ENCODE measurements around the gene BRD3.

BRD3 gene

GRCh38 chr9:134059188-134059641 lies 8.6 kb downstream of the BRD3 start:
- Histone ChIP-seq H3K9ac (ENCODE audit: low read length) (no peak overlapping the region), H3K79me2 (ENCODE audit: insufficient read depth, low read length) (no peaks in the 10 kb centered on the region), H3K9me3 (ENCODE audit: insufficient read depth, low read length) (no peaks in the 10 kb centered on the region), H3K27me3 (ENCODE audit: low read length) (no peaks in the 10 kb centered on the region), H3K4me2 (ENCODE audit: low read depth, low read length, poor library complexity, severe bottlenecking) (no peak overlapping the region), H4K20me1 (ENCODE audit: low read depth, low read length) (peaks cover 6% of the 10 kb centered on the region), H3K9me2 (replicated peaks; ENCODE audit: insufficient read depth, low read length) (no peaks in the 10 kb centered on the region), H2AFZ (ENCODE audit: low read depth, low read length, severe bottlenecking) (no peak overlapping the region), H3K36me3 (ENCODE audit: low read length) (no peaks in the 10 kb centered on the region), H3F3A (ENCODE audit: insufficient read depth) (no peaks in the 10 kb centered on the region), H3K4me3 (ENCODE audit: insufficient read depth, low read length, poor library complexity, severe bottlenecking) (no peak overlapping the region), H3K27ac (ENCODE audit: low read depth, low read length) (no peak overlapping the region)
- TF ChIP-seq EZH2phosphoT487 (conservative IDR thresholded peaks at IDR 0.05; ENCODE audit: low read length): no peak
- no peak for TF ChIP-seq CTCF (IDR thresholded peaks at IDR 0.05; ENCODE audit: insufficient read depth, low read length, poor library complexity, severe bottlenecking)

DNA sequence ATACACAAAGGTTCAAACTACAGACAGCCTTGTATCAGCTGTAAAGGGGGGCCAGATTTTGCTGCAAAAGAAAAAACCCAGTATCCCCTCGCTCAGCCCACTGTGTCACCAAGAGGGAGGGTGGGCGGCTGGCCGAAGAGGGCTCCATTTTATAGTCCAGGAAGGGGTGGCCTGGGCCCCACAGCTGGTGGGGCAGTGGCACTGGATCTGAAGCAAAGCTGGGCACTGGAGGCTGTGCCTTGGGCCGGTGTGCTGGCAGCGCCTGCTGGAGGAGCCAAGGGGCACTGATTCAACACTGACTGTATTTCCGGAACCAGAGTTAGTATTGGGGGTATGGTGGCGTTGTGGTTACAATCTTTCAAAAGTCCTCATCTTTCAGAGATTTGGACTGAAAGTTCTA lies 9.1 kb downstream of the BRD3 start:
- peaks cover 6% of the 10 kb centered on the region for H4K20me1 ChIP-seq (ENCODE audit: low read depth, low read length)
- H3K27ac ChIP-seq (ENCODE audit: low read depth, low read length): no peak overlapping the region
- H3K36me3 ChIP-seq (ENCODE audit: low read length): no peaks in the 10 kb centered on the region

DNA sequence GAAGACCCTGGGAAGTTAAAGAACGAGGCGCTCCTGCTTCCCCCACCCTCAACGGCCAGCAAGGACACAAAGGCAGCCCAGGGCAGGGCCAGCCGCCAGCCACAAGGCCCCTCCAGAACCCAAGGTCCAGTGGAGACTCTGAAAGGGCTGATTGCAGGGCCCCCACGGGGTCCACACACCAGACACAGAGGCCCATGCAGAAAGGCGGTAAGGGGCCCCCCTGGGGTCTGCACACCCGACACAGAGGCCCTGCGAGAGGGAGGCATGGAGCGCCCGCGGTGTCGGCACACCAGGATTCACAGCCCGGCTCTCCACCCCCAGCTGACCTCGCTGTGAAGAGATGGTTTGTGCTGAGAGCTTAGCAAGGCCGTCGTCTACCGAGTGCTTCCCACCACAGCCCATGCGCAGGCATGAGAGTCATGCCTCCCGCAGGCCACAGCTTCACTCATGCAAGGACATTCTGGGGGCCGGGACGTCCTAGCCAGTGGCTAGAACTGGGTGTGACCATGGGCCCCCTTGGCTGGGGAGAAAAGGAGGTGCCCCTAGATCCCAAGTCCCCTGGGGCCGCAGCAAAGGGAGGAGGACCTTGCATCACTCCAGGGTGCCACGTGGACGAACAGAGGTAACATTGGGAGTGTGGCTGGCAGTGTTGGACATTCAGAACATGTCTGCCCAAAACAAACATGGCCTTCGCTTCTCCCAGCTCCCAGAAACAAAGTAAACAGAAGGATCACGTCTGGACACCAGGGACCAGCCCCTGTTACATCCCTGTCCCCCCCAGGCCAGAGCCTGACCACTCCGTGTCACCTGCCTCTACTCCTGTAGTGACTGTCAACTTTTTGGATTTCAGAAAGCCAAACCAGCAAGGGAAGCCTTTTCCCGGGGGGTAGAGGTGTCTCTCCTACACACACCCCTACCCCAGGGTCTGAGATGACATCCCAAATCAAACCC lies 9.8 kb downstream of the BRD3 start:
- no peaks in the 10 kb centered on the region for H3K9me2 ChIP-seq (replicated peaks; ENCODE audit: insufficient read depth, low read length)
- TF ChIP-seq EZH2phosphoT487 (conservative IDR thresholded peaks at IDR 0.05; ENCODE audit: low read length): no peak
- TF ChIP-seq CTCF (IDR thresholded peaks at IDR 0.05; ENCODE audit: insufficient read depth, low read length, poor library complexity, severe bottlenecking): no peak
- H2AFZ ChIP-seq (ENCODE audit: low read depth, low read length, severe bottlenecking): no peak overlapping the region
- no peaks in the 10 kb centered on the region for H3K36me3 ChIP-seq (ENCODE audit: low read length)
- H3K9me3 ChIP-seq (ENCODE audit: insufficient read depth, low read length): no peaks in the 10 kb centered on the region
- no peaks in the 10 kb centered on the region for H3K79me2 ChIP-seq (ENCODE audit: insufficient read depth, low read length)
- H3K27ac ChIP-seq (ENCODE audit: low read depth, low read length): no peak overlapping the region
- H3K27me3 ChIP-seq (ENCODE audit: low read length): no peaks in the 10 kb centered on the region
- H3K4me2 ChIP-seq (ENCODE audit: low read depth, low read length, poor library complexity, severe bottlenecking): no peak overlapping the region
- H4K20me1 ChIP-seq (ENCODE audit: low read depth, low read length): peaks cover 6% of the 10 kb centered on the region
- H3F3A ChIP-seq (ENCODE audit: insufficient read depth): no peaks in the 10 kb centered on the region
- no peak overlapping the region for H3K9ac ChIP-seq (ENCODE audit: low read length)
- no peak overlapping the region for H3K4me3 ChIP-seq (ENCODE audit: insufficient read depth, low read length, poor library complexity, severe bottlenecking)

More for the DNA sequence above, 9.1 kb downstream of the BRD3 start:
- H3K4me2 ChIP-seq (ENCODE audit: low read depth, low read length, poor library complexity, severe bottlenecking): no peak overlapping the region
- H3K9ac ChIP-seq (ENCODE audit: low read length): no peak overlapping the region
- H3K4me3 ChIP-seq (ENCODE audit: insufficient read depth, low read length, poor library complexity, severe bottlenecking): no peak overlapping the region
- H3K79me2 ChIP-seq (ENCODE audit: insufficient read depth, low read length): no peaks in the 10 kb centered on the region
- no peak overlapping the region for H2AFZ ChIP-seq (ENCODE audit: low read depth, low read length, severe bottlenecking)
- TF ChIP-seq EZH2phosphoT487 (conservative IDR thresholded peaks at IDR 0.05; ENCODE audit: low read length): no peak
- no peak for TF ChIP-seq CTCF (IDR thresholded peaks at IDR 0.05; ENCODE audit: insufficient read depth, low read length, poor library complexity, severe bottlenecking)
- H3K27me3 ChIP-seq (ENCODE audit: low read length): no peaks in the 10 kb centered on the region
- H3F3A ChIP-seq (ENCODE audit: insufficient read depth): no peaks in the 10 kb centered on the region
- H3K9me3 ChIP-seq (ENCODE audit: insufficient read depth, low read length): no peaks in the 10 kb centered on the region
- H3K9me2 ChIP-seq (replicated peaks; ENCODE audit: insufficient read depth, low read length): no peaks in the 10 kb centered on the region
